ENCODE results near the gene PNPO.

- TF ChIP-seq CTCF (conservative IDR thresholded peaks at IDR 0.05; ENCODE audit: low read depth, low read length) (no peak), EZH2 (IDR thresholded peaks at IDR 0.05; ENCODE audit: low read length, unreplicated experiment) (no peak), EZH2phosphoT487 (IDR thresholded peaks at IDR 0.05; ENCODE audit: borderline replicate concordance, low read length) (no peak)
Observed at GRCh38 chr17:47905221-47905733, 36.1 kb upstream of the PNPO start.

Data from PC-3 (cell line).